Transverse colon (tissue), 4 donors: ENCODE data around the gene SHH. TPM values are rescaled to one million over a fixed set of nuclear protein-coding genes. Genes with fewer than 3 reads are reported as not detected.
A peak's percentile ranks its signal among the peaks of the same experiment; 100 is the strongest.

Experiments used
- DNase-seq: peaks from one replicate; pipeline ENCODE4 v3.0.0-alpha.2; 2019
- H3K27ac ChIP-seq, 4 donors: fragments of 200-600 bp; sonication (generic); 2 replicates each; pipeline ENCODE4 v1.5.1; 2016 to 2018; ENCODE audit warnings: inconsistent platforms in 4 of 4
- H3K27me3 ChIP-seq: fragments of 200-600 bp; sonication (generic); 2 replicates; pipeline ENCODE4 v1.5.1; 2017; ENCODE audit warnings: inconsistent platforms
- H3K36me3 ChIP-seq, 4 donors: fragments of 200-600 bp; sonication (generic); 2 replicates each; pipeline ENCODE4 v1.5.1; 2017 to 2019; ENCODE audit warnings: inconsistent platforms in 4 of 4
- H3K4me1 ChIP-seq, 4 donors: fragments of 200-600 bp; sonication (generic); 2 replicates each; pipeline ENCODE4 v1.5.1; 2017 to 2020; ENCODE audit warnings: inconsistent platforms in 4 of 4
- H3K4me3 ChIP-seq, 4 donors: fragments of 200-600 bp; sonication (generic); 1 replicate in 1 of 4; 2 replicates in 3 of 4; pipeline versions ENCODE4 v1.5.1 to v1.6.1; 2017 to 2019; ENCODE audit warnings: inconsistent platforms in 4 of 4
- H3K9me3 ChIP-seq, 2 donors: fragments of 200-600 bp; sonication (generic); 2 replicates each; pipeline ENCODE4 v1.5.1; 2017 to 2019; ENCODE audit warnings: inconsistent platforms in 2 of 2
- CTCF ChIP-seq, 5 experiments: fragments of 200-600 bp in 3 of 5; fragments of 450-650 bp in 2 of 5; sonication (generic) in 3 of 5; IDR thresholded peaks; 1 replicate in 2 of 5; 2 replicates in 3 of 5; pipeline ENCODE4 v1.5.1; 2016 to 2017; ENCODE audit warnings: antibody characterized with exemption in 5 of 5, inconsistent platforms in 3 of 5, mild to moderate bottlenecking in 2 of 5, moderate library complexity in 1 of 5
- EP300 ChIP-seq: sonication (generic); formaldehyde crosslinking; IDR thresholded peaks from one replicate; pipeline ENCODE4 v1.6.1; 2017; ENCODE audit warnings: antibody characterized with exemption, low read depth
- POLR2A ChIP-seq: fragments of 450-650 bp; IDR thresholded peaks from one replicate; pipeline ENCODE4 v1.6.1; 2016; ENCODE audit warnings: antibody characterized with exemption, mild to moderate bottlenecking, moderate library complexity
- POLR2AphosphoS5 ChIP-seq, 3 donors: sonication (generic); formaldehyde crosslinking; IDR thresholded peaks; one replicate each; pipeline ENCODE4 v1.6.1; 2016; ENCODE audit warnings: antibody characterized with exemption in 3 of 3
- WGBS, 2 donors: methylation state at CpG; one replicate each; pipeline ENCODE4 v1.1.5; 2018; ENCODE audit warnings: low coverage in 1 of 2; 5-methylcytosine and 5-hydroxymethylcytosine counted together
- in situ Hi-C, 4 donors: fragments of 200-750 bp; cut with MboI; loops; one replicate each; pipeline versions ENCODE4 v1.15.0 to v1.15.1; 2017; ENCODE audit warnings: low sequenced_read_pairs in 3 of 4, low pct_ligation_motif_present in 1 of 4, low pct_unique_long_range_greater_than_20kb in 1 of 4
- intact Hi-C: fragments of 100-400 bp; cut with DNase I; formaldehyde crosslinking; loops from one replicate; pipeline ENCODE4 v1.15.1; 2023; ENCODE audit warnings: low total_unique reads
- total RNA-seq, 4 donors: library from RNA; depleted of rRNA; stranded (reverse); fragments of >200 nt; gene quantifications; one replicate each; pipeline ENCODE4 v1.1.0, GENCODE V29; 2016

SHH gene
- total RNA-seq, 4 donors from 2014 or later, result 0.40 to 3.7 (median 2.0) TPM

GRCh38 chr7:155790666-155791065 is 21.6 kb downstream of the SHH start:
- 50 to 61% methylated on average over 8 of the region's 8 CpGs for WGBS, 2 donors
- H3K27me3 ChIP-seq, result peaks cover 18% of the 10 kb centered on the region
- no peaks in the 10 kb centered on the region for H3K9me3 ChIP-seq
- intact Hi-C loops, result no loop called here
- in situ Hi-C loops, result loop anchor here in 1 of 4 donors (25.0 kb wide), 1 partner anchor 1022 kb away; no protein-coding TSS in a partner anchor
- H3K4me3 ChIP-seq, result no peak overlapping the region
- no peaks in the 10 kb centered on the region for H3K36me3 ChIP-seq
- no peak for TF ChIP-seq POLR2AphosphoS5 (IDR thresholded peaks at IDR 0.05)
- no peak for TF ChIP-seq CTCF (IDR thresholded peaks at IDR 0.05)
- TF ChIP-seq POLR2A, result no peak
- no peak for TF ChIP-seq EP300
- DNase-seq, result no peak
- H3K4me1 ChIP-seq, result peaks cover 0 to 13% (median 12%) of the 10 kb centered on the region in 4 donors
- no peak overlapping the region for H3K27ac ChIP-seq

- Histone ChIP-seq H3K36me3 (no peaks in the 10 kb centered on the region), H3K9me3 (no peaks in the 10 kb centered on the region), H3K4me1 (peaks cover 0 to 13% (median 12%) of the 10 kb centered on the region in 4 donors), H3K27ac (no peak overlapping the region), H3K4me3 (no peak overlapping the region), H3K27me3 (peaks cover 14% of the 10 kb centered on the region)
- no peak for DNase-seq
- in situ Hi-C loops (loop anchor here in 1 of 4 donors (25.0 kb wide), 1 partner anchor 1023 kb away; no protein-coding TSS in a partner anchor), intact Hi-C loops (no loop called here)
- 91% methylated on average over 29 of the region's 29 CpGs; no CpG with 5 or more reads in 1 of the 2 donors for WGBS, 2 donors
- no peak for TF ChIP-seq CTCF (IDR thresholded peaks at IDR 0.05)
- no peak for TF ChIP-seq EP300
- no peak for TF ChIP-seq POLR2A
- TF ChIP-seq POLR2AphosphoS5 (IDR thresholded peaks at IDR 0.05), result no peak
Observed at GRCh38 chr7:155789001-155789725, 23.1 kb downstream of the SHH start.

GRCh38 chr7:155788616-155789000 is 23.7 kb downstream of the SHH start:
- H3K36me3 ChIP-seq, result no peaks in the 10 kb centered on the region
- H3K9me3 ChIP-seq, result no peaks in the 10 kb centered on the region
- in situ Hi-C loops, result loop anchor here in 1 of 4 donors (25.0 kb wide), 1 partner anchor 1024 kb away; no protein-coding TSS in a partner anchor
- peaks cover 14% of the 10 kb centered on the region for H3K27me3 ChIP-seq
- no peak overlapping the region for H3K4me3 ChIP-seq
- no peak overlapping the region for H3K27ac ChIP-seq
- H3K4me1 ChIP-seq, result peaks cover 0 to 13% (median 12%) of the 10 kb centered on the region in 4 donors
- TF ChIP-seq EP300 (no peak), CTCF (IDR thresholded peaks at IDR 0.05) (no peak), POLR2A (no peak), POLR2AphosphoS5 (IDR thresholded peaks at IDR 0.05) (no peak)
- no peak for DNase-seq
- 88% methylated on average over 16 of the region's 22 CpGs; no CpG with 5 or more reads in 1 of the 2 donors for WGBS, 2 donors
- intact Hi-C loops, result no loop called here

GRCh38 chr7:155787171-155787851 is 25.0 kb downstream of the SHH start:
- TF ChIP-seq EP300, result no peak
- no peak for TF ChIP-seq POLR2A
- no peak for TF ChIP-seq POLR2AphosphoS5 (IDR thresholded peaks at IDR 0.05)
- no peak for TF ChIP-seq CTCF (IDR thresholded peaks at IDR 0.05)
- in situ Hi-C loops (loop anchor here in 1 of 4 donors (25.0 kb wide), 1 partner anchor 1025 kb away; no protein-coding TSS in a partner anchor), intact Hi-C loops (no loop called here)
- Histone ChIP-seq H3K4me3 (peak overlapping the region in 3 of 4 donors; percentile 9 to 47 (median 30)), H3K27ac (no peak overlapping the region), H3K4me1 (peaks cover 0 to 13% (median 12%) of the 10 kb centered on the region in 4 donors), H3K9me3 (no peaks in the 10 kb centered on the region), H3K27me3 (peaks cover 14% of the 10 kb centered on the region), H3K36me3 (no peaks in the 10 kb centered on the region)
- WGBS, 2 donors, result 6% methylated on average over 50 of the region's 68 CpGs; no CpG with 5 or more reads in 1 of the 2 donors
- no peak for DNase-seq
